ENCODE data around the gene IFT22.

The IFT22 gene

GRCh38 chr7:101294039-101294831, 27.4 kb downstream of the IFT22 start:
- TF ChIP-seq GATA3 (IDR thresholded peaks at IDR 0.05; ENCODE audit: low read depth, low read length) (no peak), GATA2 (IDR thresholded peaks at IDR 0.05; ENCODE audit: low read depth, low read length) (no peak)

- TF ChIP-seq GATA2 (IDR thresholded peaks at IDR 0.05; ENCODE audit: low read depth, low read length) (no peak), GATA3 (IDR thresholded peaks at IDR 0.05; ENCODE audit: low read depth, low read length) (no peak)
Observed at GRCh38 chr7:101288439-101288838, 33.2 kb downstream of the IFT22 start.

GRCh38 chr7:101287032-101287431, 34.6 kb downstream of the IFT22 start:
- TF ChIP-seq GATA3 (IDR thresholded peaks at IDR 0.05; ENCODE audit: low read depth, low read length) (no peak), GATA2 (IDR thresholded peaks at IDR 0.05; ENCODE audit: low read depth, low read length) (no peak)

GRCh38 chr7:101285171-101285570, 36.4 kb downstream of the IFT22 start:
- TF ChIP-seq GATA2 (IDR thresholded peaks at IDR 0.05; ENCODE audit: low read depth, low read length): no peak
- no peak for TF ChIP-seq GATA3 (IDR thresholded peaks at IDR 0.05; ENCODE audit: low read depth, low read length)

GRCh38 chr7:101278461-101279292, 42.9 kb downstream of the IFT22 start:
- TF ChIP-seq GATA2 (IDR thresholded peaks at IDR 0.05; ENCODE audit: low read depth, low read length): no peak
- no peak for TF ChIP-seq GATA3 (IDR thresholded peaks at IDR 0.05; ENCODE audit: low read depth, low read length)

- TF ChIP-seq GATA3 (IDR thresholded peaks at IDR 0.05; ENCODE audit: low read depth, low read length) (no peak), GATA2 (IDR thresholded peaks at IDR 0.05; ENCODE audit: low read depth, low read length) (no peak)
Observed at GRCh38 chr7:101277155-101277554, 44.5 kb downstream of the IFT22 start.

DNA sequence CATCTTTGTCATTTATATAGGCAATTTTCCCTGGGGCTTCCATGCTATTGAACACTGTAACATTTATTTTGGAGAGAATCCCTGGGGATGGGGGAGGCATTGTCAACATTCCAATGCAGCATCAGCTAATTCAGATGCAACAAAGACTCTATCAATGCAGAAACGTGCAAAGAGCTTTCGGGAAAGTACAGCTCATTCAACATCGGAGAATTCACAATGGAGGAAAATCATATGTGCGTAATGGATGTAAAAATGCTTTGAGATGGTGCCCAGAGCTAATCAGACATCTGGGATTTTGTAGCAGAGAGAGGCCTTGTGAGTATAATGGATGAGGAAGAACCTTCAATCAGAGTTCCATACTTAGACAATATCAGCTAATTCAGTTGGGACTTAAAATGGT, 48.4 kb downstream of the IFT22 start:
- TF ChIP-seq GATA2 (IDR thresholded peaks at IDR 0.05; ENCODE audit: low read depth, low read length): no peak
- TF ChIP-seq GATA3 (IDR thresholded peaks at IDR 0.05; ENCODE audit: low read depth, low read length): no peak

- no peak for TF ChIP-seq GATA3 (IDR thresholded peaks at IDR 0.05; ENCODE audit: low read depth, low read length)
- no peak for TF ChIP-seq GATA2 (IDR thresholded peaks at IDR 0.05; ENCODE audit: low read depth, low read length)
Observed at GRCh38 chr7:101271021-101271420, 50.6 kb downstream of the IFT22 start.

DNA sequence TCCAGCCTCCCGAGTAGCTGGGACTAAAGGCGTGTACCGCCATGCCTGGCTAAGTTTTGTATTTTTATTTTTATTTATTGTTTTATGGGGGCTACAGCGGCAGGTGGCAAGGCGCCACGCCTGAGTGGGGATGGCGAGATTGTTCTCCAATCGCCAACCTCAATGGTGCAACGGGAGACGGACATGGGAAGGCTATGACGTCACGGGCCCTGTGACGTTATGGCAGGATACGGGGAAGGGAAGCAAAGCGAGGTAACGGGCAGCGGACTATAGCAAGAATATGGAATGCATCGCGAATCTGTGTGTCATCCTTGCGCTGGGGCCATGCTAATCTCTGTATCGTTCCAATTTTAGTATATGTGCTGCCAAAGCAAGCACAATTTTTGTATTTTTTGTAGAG, 51.9 kb downstream of the IFT22 start:
- TF ChIP-seq GATA3 (IDR thresholded peaks at IDR 0.05; ENCODE audit: low read depth, low read length) (no peak), GATA2 (IDR thresholded peaks at IDR 0.05; ENCODE audit: low read depth, low read length) (no peak)

DNA sequence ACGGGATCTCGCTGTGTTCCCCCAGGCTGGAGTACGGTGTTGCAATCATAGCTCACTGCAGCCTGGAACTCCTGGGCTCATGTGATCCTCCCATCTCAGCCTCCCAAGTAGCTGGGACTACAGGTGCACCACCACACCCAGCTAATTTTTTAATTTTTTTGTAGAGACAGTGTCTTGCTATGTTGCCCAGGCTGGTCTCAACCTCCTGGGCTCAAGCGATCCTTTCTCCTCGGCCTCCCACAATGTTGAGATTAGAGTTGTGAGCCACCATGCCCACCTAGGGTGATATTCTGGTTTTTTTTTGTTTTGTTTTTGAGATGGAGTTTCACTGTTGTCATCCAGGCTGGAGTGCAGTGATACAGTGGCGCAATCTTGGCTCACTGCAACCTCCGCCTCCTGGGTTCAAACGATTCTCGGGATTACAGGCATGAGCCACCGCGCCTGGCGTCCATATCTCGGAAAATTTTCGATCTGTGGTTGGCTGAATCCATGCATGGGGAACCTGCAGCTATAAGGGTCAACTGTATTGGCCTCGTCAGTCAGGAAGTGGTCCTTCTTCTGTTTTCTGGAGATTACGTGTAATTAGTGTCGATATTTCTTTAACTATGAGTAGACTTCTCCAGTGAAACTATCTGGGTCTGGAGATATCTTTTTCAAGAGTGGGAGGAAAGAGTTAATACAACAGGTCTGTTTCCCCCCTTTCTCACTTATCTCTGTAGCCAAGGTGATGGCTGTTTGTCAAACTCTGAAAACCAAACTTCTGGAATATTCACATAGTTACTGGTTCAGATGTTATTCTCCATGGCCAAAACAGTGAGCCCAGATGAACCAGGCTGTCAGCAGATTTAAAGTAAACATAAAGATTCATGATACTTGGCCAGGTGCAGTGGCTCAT, 55.7 kb downstream of the IFT22 start:
- TF ChIP-seq GATA2 (IDR thresholded peaks at IDR 0.05; ENCODE audit: low read depth, low read length) (no peak), GATA3 (IDR thresholded peaks at IDR 0.05; ENCODE audit: low read depth, low read length) (no peak)
